ELF-1 (cell line): Measurements from ENCODE around the gene PCK1.
A peak's percentile ranks its signal among the peaks of the same experiment; 100 is the strongest.
"Not testable (repeated sequence)": the region's sequence is repeated elsewhere in the genome, so short reads cannot be mapped to it uniquely, and the experiment has no call there.

Source experiments
- DNase-seq: peaks from one replicate; pipeline ENCODE4 v3.0.0-alpha.2; 2016; ENCODE audit warnings: low read depth, low spot score

Gene PCK1

GRCh38 chr20:57560554-57561355, at the start of gene PCK1:
Gene PCK1, plus strand, starts transcription at chr20:57561110. Its CDS starts 302 bp downstream, at chr20:57561412.
- no peak for DNase-seq

- DNase-seq: not testable (repeated sequence)
Observed at GRCh38 chr20:57511709-57512108, 49.2 kb upstream of the PCK1 start.

GRCh38 chr20:57512432-57512831, 48.5 kb upstream of the PCK1 start:
- no peak for DNase-seq

DNA sequence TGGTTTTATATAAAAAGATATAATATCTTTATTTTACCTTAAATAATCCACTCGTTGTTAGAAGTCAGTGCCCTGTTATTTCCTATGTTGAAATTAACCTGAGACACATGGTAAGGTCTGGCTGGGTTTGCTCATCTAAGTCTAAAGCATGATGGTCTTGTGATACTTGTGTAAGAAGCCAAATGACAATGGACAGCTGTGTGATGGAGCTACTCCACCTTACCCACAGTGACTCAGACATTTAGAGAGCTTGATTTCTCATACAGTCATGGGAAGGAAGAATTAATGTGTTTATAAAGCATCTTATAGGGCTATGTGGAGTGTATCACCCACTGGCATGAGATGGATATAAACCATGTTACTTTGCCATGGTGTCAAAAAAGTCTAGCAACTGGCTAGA, 47.7 kb upstream of the PCK1 start:
- DNase-seq: no peak

- peak; percentile 77 for DNase-seq
Observed at GRCh38 chr20:57514273-57514751, 46.6 kb upstream of the PCK1 start.

DNA sequence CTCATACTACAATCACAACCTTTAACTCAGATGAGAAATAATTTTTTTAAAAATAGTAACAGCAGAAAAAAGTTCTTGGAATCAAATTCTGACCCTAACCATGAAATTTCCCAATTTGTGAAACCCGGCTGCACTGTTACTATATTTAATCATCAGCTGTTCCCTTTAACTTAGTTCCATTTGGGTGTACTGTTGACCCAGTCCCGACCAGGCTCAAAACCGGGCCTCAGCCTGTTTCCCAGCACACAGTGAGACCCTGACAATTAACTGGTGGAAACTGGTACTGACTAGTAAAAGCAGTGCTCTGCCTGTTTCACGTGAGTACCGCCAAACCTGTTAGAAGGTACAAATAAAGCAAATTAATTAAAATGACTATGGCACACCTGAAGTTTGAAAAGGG, 43.0 kb upstream of the PCK1 start:
- DNase-seq: no peak

GRCh38 chr20:57522380-57523140, 38.4 kb upstream of the PCK1 start:
- no peak for DNase-seq

- DNase-seq: no peak
Observed at GRCh38 chr20:57523782-57524181, 37.1 kb upstream of the PCK1 start.

DNA sequence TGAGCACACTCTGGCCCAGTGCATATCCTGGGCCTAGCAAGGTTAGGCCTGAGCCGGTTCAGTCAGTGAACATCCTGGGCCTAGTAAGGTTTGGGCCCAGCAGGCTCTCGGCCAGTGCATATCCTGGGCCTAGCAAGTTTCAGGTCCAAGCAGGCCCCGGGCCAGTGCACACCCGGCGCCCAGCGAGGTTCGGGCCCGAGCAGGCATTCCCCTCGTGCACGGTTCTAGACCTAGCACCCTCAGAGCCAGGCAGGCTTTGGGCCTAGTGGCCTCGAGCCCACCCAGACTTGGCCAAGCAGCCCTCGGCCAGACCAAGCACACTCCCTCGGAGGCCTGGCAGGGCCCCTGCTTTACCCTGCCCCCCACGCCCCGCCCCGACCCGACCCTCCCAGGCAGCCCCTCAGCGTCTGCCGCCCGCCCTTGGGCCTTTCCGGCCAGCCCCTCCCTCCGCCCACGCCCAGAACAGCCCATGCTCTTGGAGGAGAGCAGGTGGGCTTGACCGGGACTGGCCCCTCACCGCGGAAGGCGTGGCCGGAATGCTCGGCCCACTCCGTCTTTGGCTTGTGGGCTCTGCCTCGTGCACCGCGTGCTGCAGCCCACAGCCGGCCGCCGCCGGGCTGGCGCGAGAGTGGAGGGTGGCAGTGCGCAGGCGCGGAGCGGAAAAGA, 36.3 kb upstream of the PCK1 start, which contains the start of gene CTCFL:
CTCFL (minus strand) TSS at position 630 of the 666 bp plus-strand sequence. CDS start 935 bp downstream, outside the sequence.
- no peak for DNase-seq

DNA sequence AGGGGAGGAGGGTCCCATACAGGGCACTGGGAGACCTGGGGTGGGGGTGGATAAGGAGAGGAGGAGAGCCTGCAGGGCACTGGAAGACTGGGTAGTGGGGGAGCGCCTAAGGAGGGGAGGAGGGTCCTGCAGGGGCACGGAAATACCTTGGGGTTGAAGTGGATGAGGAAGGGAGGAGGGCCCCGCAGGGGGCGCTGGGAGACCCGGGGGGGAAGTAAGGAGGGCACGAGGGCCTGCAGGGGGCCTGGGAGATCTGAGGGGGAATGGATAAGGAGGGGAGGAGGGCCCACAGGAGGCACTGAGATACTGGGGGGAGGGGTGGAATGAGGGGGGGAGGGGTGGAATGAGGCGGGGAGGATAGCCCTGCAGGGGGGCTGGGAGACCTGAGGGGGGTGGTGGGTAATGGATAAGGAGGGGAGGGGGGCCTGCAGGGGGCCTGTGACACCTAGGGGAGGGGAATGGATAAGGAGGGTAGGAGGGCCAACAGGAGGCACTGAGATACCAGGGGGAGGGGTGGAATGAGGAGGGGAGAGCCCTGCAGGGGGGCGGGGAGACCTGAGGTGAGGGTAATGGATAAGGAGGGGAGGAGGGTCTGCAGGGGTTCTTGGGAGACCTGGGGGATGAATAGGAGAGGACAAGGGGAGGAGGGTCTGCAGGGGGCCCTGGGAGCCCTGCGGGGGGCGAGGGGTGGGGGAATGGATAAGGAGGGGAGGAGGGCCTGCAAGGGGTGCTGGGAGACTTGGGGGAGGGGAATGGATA, 35.4 kb upstream of the PCK1 start:
- no peak for DNase-seq

DNA sequence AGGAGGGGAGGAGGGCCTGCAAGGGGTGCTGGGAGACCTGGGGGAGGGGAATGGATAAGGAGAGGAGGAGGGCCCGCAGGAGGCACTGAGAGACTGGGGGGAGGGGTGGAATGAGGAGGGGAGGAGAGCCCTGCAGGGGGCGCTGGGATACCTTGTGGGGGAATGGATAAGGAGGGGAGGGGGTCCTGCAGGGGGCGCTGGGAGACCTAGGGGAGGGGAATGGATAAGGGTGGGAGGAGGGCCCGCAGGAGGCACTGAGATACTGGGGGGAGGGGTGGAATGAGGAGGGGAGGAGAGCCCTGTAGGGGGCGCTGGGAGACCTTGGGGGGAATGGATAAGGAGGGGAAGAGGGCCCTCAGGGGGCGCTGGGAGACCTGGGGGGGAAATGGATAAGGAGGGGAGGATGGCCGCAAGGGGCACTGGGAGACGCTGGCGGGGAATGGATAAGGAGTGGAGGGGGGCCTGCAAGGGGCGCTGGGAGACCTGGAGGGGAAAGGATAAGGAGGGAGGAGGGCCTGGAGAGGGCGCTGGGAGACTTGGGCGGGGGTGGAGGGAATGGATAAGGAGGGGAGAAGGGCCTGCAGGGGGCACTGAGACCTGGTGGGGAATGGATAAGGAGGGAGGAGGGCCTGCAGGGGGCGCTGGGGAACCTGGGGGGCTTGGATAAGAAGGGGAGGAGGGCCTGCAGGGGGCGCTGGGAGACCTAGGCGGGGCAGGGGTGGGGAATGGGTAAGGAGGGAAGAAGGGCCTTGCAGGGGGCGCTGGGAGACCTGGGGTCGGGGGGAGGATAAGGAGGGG, 34.6 kb upstream of the PCK1 start:
- DNase-seq: no peak

DNA sequence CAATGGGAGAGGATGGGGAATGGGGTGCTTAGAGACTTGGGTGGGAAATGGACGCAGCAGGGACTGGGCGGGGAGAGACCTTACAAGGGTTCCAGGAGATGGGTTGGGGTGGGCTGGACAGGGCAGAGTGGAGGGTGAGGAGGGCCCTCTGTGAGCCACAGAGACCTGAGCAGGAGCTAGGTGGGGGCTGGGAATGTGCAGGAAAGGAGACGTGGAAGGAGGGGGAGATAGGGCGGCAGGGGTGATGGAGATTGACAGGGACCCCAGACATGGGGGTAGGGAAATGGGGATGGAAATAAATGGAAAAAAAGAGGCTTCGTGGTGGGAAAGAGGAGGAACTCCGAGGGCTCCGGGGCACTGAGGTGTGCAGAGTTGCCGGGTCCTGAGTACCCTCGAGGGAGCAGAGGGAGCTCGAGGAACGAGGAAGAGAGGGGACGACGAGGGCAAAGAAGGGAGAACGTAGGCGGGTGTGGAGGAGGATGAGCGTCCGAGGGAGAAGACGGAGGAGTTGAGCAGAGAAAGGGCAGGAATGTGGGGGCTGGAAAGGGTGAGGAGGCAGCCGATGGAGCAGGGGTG, 33.9 kb upstream of the PCK1 start:
- no peak for DNase-seq

GRCh38 chr20:57527728-57528127, 33.2 kb upstream of the PCK1 start:
- no peak for DNase-seq

- no peak for DNase-seq
Observed at GRCh38 chr20:57528148-57528547, 32.8 kb upstream of the PCK1 start.

- no peak for DNase-seq
Observed at GRCh38 chr20:57529160-57529585, 31.7 kb upstream of the PCK1 start.

- DNase-seq: no peak
Observed at GRCh38 chr20:57529810-57530209, 31.1 kb upstream of the PCK1 start.

DNA sequence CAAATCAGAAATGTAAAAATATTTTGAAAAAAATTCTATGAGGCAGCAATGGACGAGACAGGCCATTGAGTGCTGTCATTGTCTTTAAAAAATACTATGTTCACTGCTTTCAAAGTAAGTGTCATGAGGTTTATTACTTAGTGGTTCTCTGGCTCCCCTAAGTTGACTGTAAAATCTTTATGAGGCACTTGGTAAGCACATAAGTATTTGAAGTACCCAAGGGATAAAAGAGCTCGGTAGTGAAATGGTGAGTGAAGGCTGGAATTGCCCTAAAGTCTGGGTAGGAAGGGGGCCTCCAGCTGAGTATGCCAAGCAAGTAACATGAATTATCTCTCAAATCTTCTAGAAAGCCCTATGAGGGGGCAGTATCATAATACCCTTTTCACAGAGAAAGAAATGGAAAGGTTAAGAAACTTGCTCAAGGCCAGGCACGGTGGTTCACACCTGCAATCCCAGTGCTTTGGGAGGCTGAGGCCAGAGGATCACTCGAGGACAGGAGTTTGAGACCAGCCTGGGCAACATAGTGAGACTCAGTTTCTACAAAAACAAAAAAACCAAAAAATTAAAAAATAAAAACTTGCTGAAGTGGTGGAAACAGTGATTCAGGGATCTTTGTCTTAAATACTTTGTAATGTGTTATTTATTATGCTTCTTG, 30.5 kb upstream of the PCK1 start:
- no peak for DNase-seq

- no peak for DNase-seq
Observed at GRCh38 chr20:57532104-57532503, 28.8 kb upstream of the PCK1 start.

DNA sequence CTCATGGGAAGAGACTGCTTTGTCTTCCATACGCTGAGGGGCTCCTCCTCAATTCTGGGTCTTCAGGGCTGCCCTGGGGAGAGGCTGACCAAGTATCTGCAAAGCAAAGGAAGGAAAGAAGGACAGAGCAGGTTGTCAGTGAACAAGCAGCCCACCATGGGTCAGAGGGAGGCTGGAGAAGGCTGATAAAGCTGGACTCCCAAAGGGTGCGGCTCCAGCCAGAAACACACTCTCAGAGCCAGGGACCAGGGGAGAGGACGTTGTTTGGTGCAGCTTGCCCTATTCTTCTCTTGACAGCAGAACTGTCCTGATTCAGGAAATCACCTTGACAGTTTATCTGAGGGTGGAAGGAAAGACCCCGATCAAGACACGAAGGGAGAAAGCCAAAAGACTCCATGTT, 25.6 kb upstream of the PCK1 start:
- no peak for DNase-seq
